K562 (cell line): ENCODE data around the gene MRPL4. TPM values are rescaled to one million over a fixed set of nuclear protein-coding genes. Genes with fewer than 3 reads are reported as not detected.

ENCODE experiments used
- BRCA1 ChIP-seq, 2 experiments: fragments of 450-650 bp in 1 of 2; sonication (generic) in 1 of 2; formaldehyde crosslinking in 1 of 2; IDR thresholded peaks; 2 replicates each; pipeline versions ENCODE4 v1.5.0 to v1.6.1; 2017 to 2020; ENCODE audit warnings: mild to moderate bottlenecking in 1 of 2, missing genetic modification reagents in 1 of 2
- CREB1 ChIP-seq, 2 experiments: sonication (generic) in 1 of 2; formaldehyde crosslinking in 1 of 2; IDR thresholded peaks; 2 replicates each; pipeline versions ENCODE4 v1.6.1 to v1.8.0; 2012 to 2022; ENCODE audit warnings: inconsistent platforms in 1 of 2, mild to moderate bottlenecking in 1 of 2, missing genetic modification reagents in 1 of 2, moderate library complexity in 1 of 2
- DACH1 ChIP-seq: fragments of 450-650 bp; IDR thresholded peaks from 2 replicates; pipeline ENCODE4 v1.6.1; 2018; ENCODE audit not compliant: partially characterized antibody
- EP300 ChIP-seq: IDR thresholded peaks from 2 replicates; pipeline ENCODE4 v1.6.1; 2012; ENCODE audit warnings: low read length, improper control_type of control experiment
- ESRRB ChIP-seq: fragments of 250-450 bp; sonication (Bioruptor Pico); IDR thresholded peaks from 2 replicates; pipeline ENCODE4 v1.5.0; 2020; ENCODE audit warnings: mild to moderate bottlenecking, moderate library complexity, borderline replicate concordance
- MAZ ChIP-seq, 2 experiments: fragments of 450-650 bp in 1 of 2; sonication (generic) in 1 of 2; formaldehyde crosslinking; IDR thresholded peaks in 1 of 2; conservative IDR thresholded peaks in 1 of 2; 2 replicates each; pipeline versions ENCODE4 v1.4.0 to v1.5.0; 2020; ENCODE audit warnings: mild to moderate bottlenecking in 1 of 2, missing genetic modification reagents in 1 of 2
- NR2C2 ChIP-seq, 2 experiments: fragments of 200-800 bp in 1 of 2; sonication (Bioruptor generic) in 1 of 2; sonication (generic) in 1 of 2; formaldehyde crosslinking in 1 of 2; IDR thresholded peaks; 2 replicates each; pipeline versions ENCODE4 v1.6.1 to v1.8.0; 2016 to 2022; ENCODE audit warnings: mild to moderate bottlenecking in 1 of 2, missing compliant biosample characterization in 1 of 2, missing genetic modification characterization in 1 of 2, missing genetic modification reagents in 1 of 2
- PCBP2 ChIP-seq: fragments of 200-400 bp; formaldehyde crosslinking; IDR thresholded peaks from 2 replicates; pipeline ENCODE4 v1.6.1; 2018; ENCODE audit warnings: low read length, low read depth, mild to moderate bottlenecking, moderate library complexity; ENCODE audit not compliant: poor library complexity, severe bottlenecking
- POU5F1 ChIP-seq: fragments of 150-350 bp; IDR thresholded peaks from 2 replicates; pipeline ENCODE4 v1.6.1; 2014; ENCODE audit warnings: borderline replicate concordance, low read length, low read depth, mild to moderate bottlenecking; ENCODE audit not compliant: partially characterized antibody
- RAD51 ChIP-seq: fragments of 450-650 bp; IDR thresholded peaks from 2 replicates; pipeline ENCODE4 v1.7.1; 2016; ENCODE audit warnings: low read depth, mild to moderate bottlenecking, borderline replicate concordance
- SMARCE1 ChIP-seq: fragments of 450-650 bp; IDR thresholded peaks from 2 replicates; pipeline ENCODE4 v1.7.1; 2016; ENCODE audit warnings: mild to moderate bottlenecking
- TAF1 ChIP-seq: IDR thresholded peaks from 2 replicates; pipeline ENCODE4 v1.6.1; 2011; ENCODE audit warnings: mild to moderate bottlenecking, low read length, moderate library complexity; ENCODE audit not compliant: insufficient read depth, control insufficient read depth, severe bottlenecking; ENCODE audit errors: extremely low read depth
- TCF3 ChIP-seq: sonication (generic); formaldehyde crosslinking; IDR thresholded peaks from 2 replicates; pipeline ENCODE4 v1.4.0; 2020; ENCODE audit warnings: mild to moderate bottlenecking, missing genetic modification reagents
- ZNF12 ChIP-seq: sonication (generic); formaldehyde crosslinking; IDR thresholded peaks from 2 replicates; pipeline ENCODE4 v1.4.0; 2020; ENCODE audit warnings: mild to moderate bottlenecking, missing genetic modification reagents
- ZNF24 ChIP-seq: fragments of 450-650 bp; IDR thresholded peaks from 2 replicates; pipeline ENCODE4 v1.6.1; 2016
- polyA plus RNA-seq, 8 experiments: library from polyadenylated mRNA; depleted of rRNA in 4 of 8; stranded (reverse) in 5 of 8; unstranded in 3 of 8; fragments of >200 nt; fragmentation: Nextera tagmentation in 2 of 8; fragmentation: Illumina TruSeq in 1 of 8; extraction: Ambion mirVana in 2 of 8; extraction: Trizol in 1 of 8; gene quantifications; 2 replicates each; pipeline versions ENCODE4 v1.2.1 to v1.2.3, GENCODE V29; 2011 to 2014; ENCODE audit warnings: inconsistent platforms in 1 of 8, missing spikeins in 1 of 8
- total RNA-seq, 7 experiments: library from RNA; depleted of rRNA in 6 of 7; stranded (reverse); fragments of >200 nt in 6 of 7; fragmentation: Illumina TruSeq in 2 of 7; extraction: Trizol in 2 of 7; gene quantifications; 2 replicates each; pipeline versions ENCODE4 v1.2.1 to v1.2.3, GENCODE V29; 2011 to 2021; ENCODE audit warnings: low replicate concordance in 1 of 7
- TF ChIP-seq, protein P1 (sequence below), 2 experiments: fragments of 450-650 bp in 1 of 2; IDR thresholded peaks; 2 replicates each; pipeline ENCODE4 v1.6.1; 2011 to 2017; ENCODE audit warnings: low read depth in 2 of 2, antibody characterized with exemption in 1 of 2, borderline replicate concordance in 1 of 2, low read length in 1 of 2, mild to moderate bottlenecking in 1 of 2, mixed read lengths in 1 of 2; ENCODE audit not compliant: control insufficient read depth in 1 of 2
- TF ChIP-seq, protein P2 (sequence below): fragments of 450-650 bp; formaldehyde crosslinking; IDR thresholded peaks from 2 replicates; pipeline ENCODE4 v1.4.0; 2020; ENCODE audit warnings: mild to moderate bottlenecking, mixed read lengths

Gene MRPL4
- total and polyA plus RNA-seq, 9 of the 15 experiments (the other 6 are each of a cell fraction or from before 2014, with no cell fraction given), result 1.4 to 239 (median 64.9) TPM

GRCh38 chr19:10290876-10291553 is 39.0 kb downstream of the MRPL4 start (continued):
- TF ChIP-seq NR2C2 (CRISPR knock-in tag; IDR thresholded peaks at IDR 0.05) (peak; percentile 49; the same call in 1 of the 2 replicates), NR2C2 (tag; IDR thresholded peaks at IDR 0.05) (no peak), MAZ (CRISPR knock-in tag; conservative IDR thresholded peaks at IDR 0.05 in 1 of 2, IDR thresholded peaks at IDR 0.05 in 1 of 2) (peak; percentile 70 to 81), TCF3 (CRISPR knock-in tag) (peak; percentile 24; the same call in 1 of the 2 replicates), ESRRB (CRISPR knock-in tag) (no peak), BRCA1 (IDR thresholded peaks at IDR 0.05) (no peak), BRCA1 (CRISPR knock-in tag; IDR thresholded peaks at IDR 0.05) (0 out of 2 replicates have a peak, but pooled peaks have one; percentile 9), RAD51 (no peak), ZNF12 (peak; percentile 43), EP300 (0 out of 2 replicates have a peak, but pooled peaks have one; percentile 3), PCBP2 (no peak), CREB1 (IDR thresholded peaks at IDR 0.05) (no peak), CREB1 (CRISPR knock-in tag; IDR thresholded peaks at IDR 0.05) (peak; percentile 47; the same call in 1 of the 2 replicates), TAF1 (peak; percentile 65), SMARCE1 (0 out of 2 replicates have a peak, but pooled peaks have one; percentile 11), DACH1 (no peak), POU5F1 (no peak), ZNF24 (no peak)
- TF ChIP-seq, protein P1, sequence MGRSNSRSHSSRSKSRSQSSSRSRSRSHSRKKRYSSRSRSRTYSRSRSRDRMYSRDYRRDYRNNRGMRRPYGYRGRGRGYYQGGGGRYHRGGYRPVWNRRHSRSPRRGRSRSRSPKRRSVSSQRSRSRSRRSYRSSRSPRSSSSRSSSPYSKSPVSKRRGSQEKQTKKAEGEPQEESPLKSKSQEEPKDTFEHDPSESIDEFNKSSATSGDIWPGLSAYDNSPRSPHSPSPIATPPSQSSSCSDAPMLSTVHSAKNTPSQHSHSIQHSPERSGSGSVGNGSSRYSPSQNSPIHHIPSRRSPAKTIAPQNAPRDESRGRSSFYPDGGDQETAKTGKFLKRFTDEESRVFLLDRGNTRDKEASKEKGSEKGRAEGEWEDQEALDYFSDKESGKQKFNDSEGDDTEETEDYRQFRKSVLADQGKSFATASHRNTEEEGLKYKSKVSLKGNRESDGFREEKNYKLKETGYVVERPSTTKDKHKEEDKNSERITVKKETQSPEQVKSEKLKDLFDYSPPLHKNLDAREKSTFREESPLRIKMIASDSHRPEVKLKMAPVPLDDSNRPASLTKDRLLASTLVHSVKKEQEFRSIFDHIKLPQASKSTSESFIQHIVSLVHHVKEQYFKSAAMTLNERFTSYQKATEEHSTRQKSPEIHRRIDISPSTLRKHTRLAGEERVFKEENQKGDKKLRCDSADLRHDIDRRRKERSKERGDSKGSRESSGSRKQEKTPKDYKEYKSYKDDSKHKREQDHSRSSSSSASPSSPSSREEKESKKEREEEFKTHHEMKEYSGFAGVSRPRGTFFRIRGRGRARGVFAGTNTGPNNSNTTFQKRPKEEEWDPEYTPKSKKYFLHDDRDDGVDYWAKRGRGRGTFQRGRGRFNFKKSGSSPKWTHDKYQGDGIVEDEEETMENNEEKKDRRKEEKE (IDR thresholded peaks at IDR 0.05; ENCODE audit: borderline replicate concordance in 1 of 2, control insufficient read depth in 1 of 2, low read depth in 2 of 2, low read length in 1 of 2), result no peak
- TF ChIP-seq, protein P2, sequence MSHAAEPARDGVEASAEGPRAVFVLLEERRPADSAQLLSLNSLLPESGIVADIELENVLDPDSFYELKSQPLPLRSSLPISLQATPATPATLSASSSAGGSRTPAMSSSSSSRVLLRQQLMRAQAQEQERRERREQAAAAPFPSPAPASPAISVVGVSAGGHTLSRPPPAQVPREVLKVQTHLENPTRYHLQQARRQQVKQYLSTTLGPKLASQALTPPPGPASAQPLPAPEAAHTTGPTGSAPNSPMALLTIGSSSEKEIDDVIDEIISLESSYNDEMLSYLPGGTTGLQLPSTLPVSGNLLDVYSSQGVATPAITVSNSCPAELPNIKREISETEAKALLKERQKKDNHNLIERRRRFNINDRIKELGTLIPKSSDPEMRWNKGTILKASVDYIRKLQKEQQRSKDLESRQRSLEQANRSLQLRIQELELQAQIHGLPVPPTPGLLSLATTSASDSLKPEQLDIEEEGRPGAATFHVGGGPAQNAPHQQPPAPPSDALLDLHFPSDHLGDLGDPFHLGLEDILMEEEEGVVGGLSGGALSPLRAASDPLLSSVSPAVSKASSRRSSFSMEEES (CRISPR knock-in tag), result no peak
